Measurements from ENCODE around the gene PDS5A.
"Not testable (repeated sequence)": the region's sequence is repeated elsewhere in the genome, so short reads cannot be mapped to it uniquely, and the experiment has no call there.

DNA sequence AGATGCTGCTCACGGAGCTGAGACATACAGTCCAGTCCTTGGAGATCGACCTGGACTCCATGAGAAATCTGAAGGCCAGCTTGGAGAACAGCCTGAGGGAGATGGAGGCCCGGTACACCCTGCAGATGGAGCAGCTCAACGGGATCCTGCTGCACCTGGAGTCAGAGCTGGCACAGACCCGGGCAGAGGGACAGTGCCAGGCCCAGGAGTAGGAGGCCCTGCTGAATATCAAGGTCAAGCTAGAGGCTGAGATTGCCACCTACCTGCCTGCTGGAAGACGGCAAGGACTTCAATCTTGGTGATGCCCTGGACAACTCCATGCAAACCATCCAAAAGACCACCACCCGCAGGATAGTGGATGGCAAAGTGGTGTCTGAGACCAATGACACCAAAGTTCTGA is 43.4 kb upstream of the PDS5A start:
- TF ChIP-seq CREB5 (CRISPR knock-in tag; IDR thresholded peaks at IDR 0.05; ENCODE audit: low read depth); ESRRG (CRISPR knock-in tag; IDR thresholded peaks at IDR 0.05); ZFP30 (CRISPR knock-in tag; IDR thresholded peaks at IDR 0.05); SNAI2 (CRISPR knock-in tag; IDR thresholded peaks at IDR 0.05); ARNTL (CRISPR knock-in tag; IDR thresholded peaks at IDR 0.05; ENCODE audit: borderline replicate concordance, low read depth); TOX (CRISPR knock-in tag; IDR thresholded peaks at IDR 0.05; ENCODE audit: borderline replicate concordance): not testable (repeated sequence)
- TF ChIP-seq, protein P1, sequence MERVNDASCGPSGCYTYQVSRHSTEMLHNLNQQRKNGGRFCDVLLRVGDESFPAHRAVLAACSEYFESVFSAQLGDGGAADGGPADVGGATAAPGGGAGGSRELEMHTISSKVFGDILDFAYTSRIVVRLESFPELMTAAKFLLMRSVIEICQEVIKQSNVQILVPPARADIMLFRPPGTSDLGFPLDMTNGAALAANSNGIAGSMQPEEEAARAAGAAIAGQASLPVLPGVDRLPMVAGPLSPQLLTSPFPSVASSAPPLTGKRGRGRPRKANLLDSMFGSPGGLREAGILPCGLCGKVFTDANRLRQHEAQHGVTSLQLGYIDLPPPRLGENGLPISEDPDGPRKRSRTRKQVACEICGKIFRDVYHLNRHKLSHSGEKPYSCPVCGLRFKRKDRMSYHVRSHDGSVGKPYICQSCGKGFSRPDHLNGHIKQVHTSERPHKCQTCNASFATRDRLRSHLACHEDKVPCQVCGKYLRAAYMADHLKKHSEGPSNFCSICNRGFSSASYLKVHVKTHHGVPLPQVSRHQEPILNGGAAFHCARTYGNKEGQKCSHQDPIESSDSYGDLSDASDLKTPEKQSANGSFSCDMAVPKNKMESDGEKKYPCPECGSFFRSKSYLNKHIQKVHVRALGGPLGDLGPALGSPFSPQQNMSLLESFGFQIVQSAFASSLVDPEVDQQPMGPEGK (CRISPR knock-in tag; IDR thresholded peaks at IDR 0.05; ENCODE audit: borderline replicate concordance) = not testable (repeated sequence)
- TF ChIP-seq, protein P2, sequence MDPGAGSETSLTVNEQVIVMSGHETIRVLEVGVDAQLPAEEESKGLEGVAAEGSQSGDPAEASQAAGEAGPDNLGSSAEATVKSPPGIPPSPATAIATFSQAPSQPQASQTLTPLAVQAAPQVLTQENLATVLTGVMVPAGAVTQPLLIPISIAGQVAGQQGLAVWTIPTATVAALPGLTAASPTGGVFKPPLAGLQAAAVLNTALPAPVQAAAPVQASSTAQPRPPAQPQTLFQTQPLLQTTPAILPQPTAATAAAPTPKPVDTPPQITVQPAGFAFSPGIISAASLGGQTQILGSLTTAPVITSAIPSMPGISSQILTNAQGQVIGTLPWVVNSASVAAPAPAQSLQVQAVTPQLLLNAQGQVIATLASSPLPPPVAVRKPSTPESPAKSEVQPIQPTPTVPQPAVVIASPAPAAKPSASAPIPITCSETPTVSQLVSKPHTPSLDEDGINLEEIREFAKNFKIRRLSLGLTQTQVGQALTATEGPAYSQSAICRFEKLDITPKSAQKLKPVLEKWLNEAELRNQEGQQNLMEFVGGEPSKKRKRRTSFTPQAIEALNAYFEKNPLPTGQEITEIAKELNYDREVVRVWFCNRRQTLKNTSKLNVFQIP (CRISPR knock-in tag; IDR thresholded peaks at IDR 0.05; ENCODE audit: borderline replicate concordance, low read depth) = not testable (repeated sequence)
